Hepatocyte (in vitro differentiated cells): Measurements from ENCODE around the gene MUC5AC.

Experiments
- CTCF ChIP-seq: fragments of 200-600 bp; sonication (generic); IDR thresholded peaks from 2 replicates; pipeline ENCODE4 v1.5.1; 2016; ENCODE audit warnings: antibody characterized with exemption, mild to moderate bottlenecking; ENCODE audit not compliant: poor library complexity
- EZH2 ChIP-seq: fragments of 200-600 bp; sonication (generic); IDR thresholded peaks from 2 replicates; pipeline ENCODE4 v1.6.1; 2016; ENCODE audit warnings: antibody characterized with exemption, mild to moderate bottlenecking, borderline replicate concordance

- TF ChIP-seq CTCF (no peak), EZH2 (no peak)
Observed at GRCh38 chr11:1202154-1202775, 44.5 kb downstream of the MUC5AC start.
